HG03139 (cell line): ENCODE data around the gene PPP1R12B.
A peak's percentile ranks its signal among the peaks of the same experiment; 100 is the strongest.
"Not testable (repeated sequence)": the region's sequence is repeated elsewhere in the genome, so short reads cannot be mapped to it uniquely, and the experiment has no call there.

ENCODE experiments used
- ATAC-seq: cut with Tn5 transposase; IDR thresholded peaks from one replicate; pipeline ENCODE4 v1.9.1; 2021; ENCODE audit not compliant: unreplicated experiment

Gene PPP1R12B

GRCh38 chr1:202553560-202554038, 205.1 kb downstream of the PPP1R12B start:
- no peak for ATAC-seq

- ATAC-seq, result not testable (repeated sequence)
Measured at GRCh38 chr1:202554619-202555018, 206.1 kb downstream of the PPP1R12B start.

GRCh38 chr1:202556037-202556436, 207.5 kb downstream of the PPP1R12B start:
- not testable (repeated sequence) for ATAC-seq

GRCh38 chr1:202557662-202558061, 209.2 kb downstream of the PPP1R12B start:
- ATAC-seq, result not testable (repeated sequence)

- ATAC-seq, result no peak
Measured at GRCh38 chr1:202561240-202561639, 212.7 kb downstream of the PPP1R12B start.

GRCh38 chr1:202561726-202562443, 213.4 kb downstream of the PPP1R12B start:
- ATAC-seq, result no peak

GRCh38 chr1:202562444-202563060, 214.1 kb downstream of the PPP1R12B start:
- ATAC-seq, result no peak

GRCh38 chr1:202563818-202564217, 215.3 kb downstream of the PPP1R12B start:
- no peak for ATAC-seq

- ATAC-seq, result no peak
Measured at GRCh38 chr1:202564958-202565495, 216.5 kb downstream of the PPP1R12B start.

GRCh38 chr1:202565890-202566602, 217.5 kb downstream of the PPP1R12B start:
- peak; percentile 89 for ATAC-seq

- no peak for ATAC-seq
Measured at GRCh38 chr1:202567738-202568137, 219.2 kb downstream of the PPP1R12B start.

- ATAC-seq, result no peak
Measured at GRCh38 chr1:202568410-202568809, 219.9 kb downstream of the PPP1R12B start.

GRCh38 chr1:202568826-202569225, 220.3 kb downstream of the PPP1R12B start:
- ATAC-seq, result no peak

- ATAC-seq, result no peak
Measured at GRCh38 chr1:202569393-202570322, 221.2 kb downstream of the PPP1R12B start.

- no peak for ATAC-seq
Measured at GRCh38 chr1:202571719-202572339, 223.3 kb downstream of the PPP1R12B start.

GRCh38 chr1:202572867-202573266, 224.4 kb downstream of the PPP1R12B start:
- ATAC-seq, result no peak

GRCh38 chr1:202575918-202576653, 227.6 kb downstream of the PPP1R12B start:
- ATAC-seq, result no peak

GRCh38 chr1:202576816-202577215, 228.3 kb downstream of the PPP1R12B start:
- ATAC-seq, result no peak

- no peak for ATAC-seq
Measured at GRCh38 chr1:202577381-202577780, 228.9 kb downstream of the PPP1R12B start.
